ENCODE data around the gene TRIM41.
A peak's percentile ranks its signal among the peaks of the same experiment; 100 is the strongest.
"Not testable (repeated sequence)": the region's sequence is repeated elsewhere in the genome, so short reads cannot be mapped to it uniquely, and the experiment has no call there.

TRIM41 gene

GRCh38 chr5:181255836-181256578 lies 32.9 kb downstream of the TRIM41 start:
- no peak for DNase-seq (ENCODE audit: low read depth)

- DNase-seq (ENCODE audit: low read depth): no peak
These were observed 35.5 kb downstream of the TRIM41 start for GRCh38 chr5:181258576-181258975.

GRCh38 chr5:181259283-181259682 lies 36.2 kb downstream of the TRIM41 start:
- DNase-seq (ENCODE audit: low read depth): no peak

- DNase-seq (ENCODE audit: low read depth): no peak
These were observed 37.1 kb downstream of the TRIM41 start for GRCh38 chr5:181259974-181260719.

GRCh38 chr5:181260720-181261319 lies 37.7 kb downstream of the TRIM41 start, which contains the start of gene TRIM52:
TRIM52 (minus strand) TSS chr5:181261143; CDS start chr5:181260813, 330 bp downstream.
- peak; percentile 83 for DNase-seq (ENCODE audit: low read depth)

GRCh38 chr5:181261320-181262049 lies 38.4 kb downstream of the TRIM41 start:
- peak; percentile 29 for DNase-seq (ENCODE audit: low read depth)

GRCh38 chr5:181263633-181264032 lies 40.6 kb downstream of the TRIM41 start:
- no peak for DNase-seq (ENCODE audit: low read depth)

GRCh38 chr5:181265092-181265671 lies 42.1 kb downstream of the TRIM41 start:
- DNase-seq (ENCODE audit: low read depth): no peak

GRCh38 chr5:181267291-181267904 lies 44.3 kb downstream of the TRIM41 start:
- not testable (repeated sequence) for DNase-seq (ENCODE audit: low read depth)

GRCh38 chr5:181267907-181268306 lies 44.8 kb downstream of the TRIM41 start:
- not testable (repeated sequence) for DNase-seq (ENCODE audit: low read depth)

GRCh38 chr5:181271081-181271480 lies 48.0 kb downstream of the TRIM41 start:
- no peak for DNase-seq (ENCODE audit: low read depth)

- not testable (repeated sequence) for DNase-seq (ENCODE audit: low read depth)
These were observed 50.3 kb downstream of the TRIM41 start for GRCh38 chr5:181273433-181273744.

GRCh38 chr5:181280251-181280762 lies 57.2 kb downstream of the TRIM41 start:
- no peak for DNase-seq (ENCODE audit: low read depth)

GRCh38 chr5:181281077-181281983 lies 58.2 kb downstream of the TRIM41 start:
- DNase-seq (ENCODE audit: low read depth): no peak

- DNase-seq (ENCODE audit: low read depth): no peak
These were observed 58.9 kb downstream of the TRIM41 start for GRCh38 chr5:181281984-181282316.

GRCh38 chr5:181282415-181282814 lies 59.3 kb downstream of the TRIM41 start:
- DNase-seq (ENCODE audit: low read depth): not testable (repeated sequence)

- no peak for DNase-seq (ENCODE audit: low read depth)
These were observed 59.8 kb downstream of the TRIM41 start for GRCh38 chr5:181282874-181283273.

- DNase-seq (ENCODE audit: low read depth): no peak
These were observed 60.3 kb downstream of the TRIM41 start for GRCh38 chr5:181283347-181283746.

- DNase-seq (ENCODE audit: low read depth): not testable (repeated sequence)
These were observed 61.0 kb downstream of the TRIM41 start for GRCh38 chr5:181283841-181284755.

All from fibroblast of the conjunctiva (primary cell).